Vagina (tissue), 2 donors: ENCODE data around the gene TLCD1. TPM values are rescaled to one million over a fixed set of nuclear protein-coding genes. Genes with fewer than 3 reads are reported as not detected.
"Not testable (repeated sequence)": the region's sequence is repeated elsewhere in the genome, so short reads cannot be mapped to it uniquely, and the experiment has no call there.

Source experiments
- DNase-seq, 2 donors: peaks; one replicate each; pipeline ENCODE4 v3.0.0-alpha.2; 2017; ENCODE audit errors: extremely low spot score in 2 of 2
- H3K27ac ChIP-seq: fragments of 200-600 bp; sonication (generic); one replicate; pipeline ENCODE4 v1.5.1; 2019
- H3K27me3 ChIP-seq: fragments of 200-600 bp; sonication (generic); one replicate; pipeline ENCODE4 v1.5.1; 2019
- H3K36me3 ChIP-seq, 2 donors: fragments of 200-600 bp; sonication (generic); one replicate each; pipeline ENCODE4 v1.5.1; 2017 to 2019
- H3K4me1 ChIP-seq: fragments of 200-600 bp; sonication (generic); one replicate; pipeline ENCODE4 v1.5.1; 2019
- H3K4me3 ChIP-seq, 2 donors: fragments of 200-600 bp; sonication (generic); 1 replicate in 1 of 2; 2 replicates in 1 of 2; pipeline ENCODE4 v1.5.1; 2016 to 2019
- H3K9me3 ChIP-seq: fragments of 200-600 bp; sonication (generic); one replicate; pipeline ENCODE4 v1.5.1; 2019
- CTCF ChIP-seq, 3 experiments: fragments of 450-650 bp in 2 of 3; fragments of 200-600 bp in 1 of 3; sonication (generic) in 1 of 3; IDR thresholded peaks; one replicate each; pipeline ENCODE4 v1.5.1; 2017 to 2019; ENCODE audit warnings: antibody characterized with exemption in 3 of 3, mild to moderate bottlenecking in 2 of 3, moderate library complexity in 2 of 3
- POLR2A ChIP-seq, 2 donors: fragments of 450-650 bp; IDR thresholded peaks; one replicate each; pipeline ENCODE4 v1.6.1; 2017; ENCODE audit warnings: antibody characterized with exemption in 2 of 2, mild to moderate bottlenecking in 2 of 2, moderate library complexity in 2 of 2
- POLR2AphosphoS5 ChIP-seq, 2 donors: sonication (generic); formaldehyde crosslinking; IDR thresholded peaks; one replicate each; pipeline ENCODE4 v1.9.0; 2017; ENCODE audit warnings: antibody characterized with exemption in 2 of 2, mild to moderate bottlenecking in 2 of 2, low read depth in 1 of 2; ENCODE audit not compliant: insufficient read depth in 1 of 2
- intact Hi-C: fragments of 100-400 bp; cut with DNase I; formaldehyde crosslinking; loops from one replicate; pipeline ENCODE4 v1.15.1; 2023
- total RNA-seq: library from RNA; depleted of rRNA; stranded (reverse); fragments of >200 nt; gene quantifications from one replicate; pipeline ENCODE4 v1.2.3, GENCODE V29; 2016

Gene TLCD1
- total RNA-seq, 1 donor from 2014 or later = 2.9 TPM

GRCh38 chr17:28722417-28723158, 3.4 kb downstream of the TLCD1 start:
- no peak overlapping the region for H3K27ac ChIP-seq
- no peaks in the 10 kb centered on the region for H3K27me3 ChIP-seq
- H3K9me3 ChIP-seq = no peaks in the 10 kb centered on the region
- no peak overlapping the region for H3K4me3 ChIP-seq
- peaks cover 65% of the 10 kb centered on the region for H3K4me1 ChIP-seq
- DNase-seq = no peak
- no peak for TF ChIP-seq POLR2A (IDR thresholded peaks at IDR 0.05)
- TF ChIP-seq CTCF (IDR thresholded peaks at IDR 0.05) = no peak
- no peak for TF ChIP-seq POLR2AphosphoS5 (IDR thresholded peaks at IDR 0.05; ENCODE audit: insufficient read depth in 1 of 2, low read depth in 1 of 2)
- intact Hi-C loops = no loop called here
- peaks cover 0 to 31% of the 10 kb centered on the region in 2 donors for H3K36me3 ChIP-seq

GRCh38 chr17:28720997-28721329, 5.1 kb downstream of the TLCD1 start:
- DNase-seq, H3K9me3 ChIP-seq, H3K27me3 ChIP-seq, intact Hi-C loops: not testable (repeated sequence)
- H3K36me3 ChIP-seq = peaks cover 0 to 31% of the 10 kb centered on the region in 2 donors
- peak overlapping the region; percentile 93 for H3K27ac ChIP-seq
- H3K4me1 ChIP-seq = peaks cover 80% of the 10 kb centered on the region
- peak overlapping the region; percentile 91 to 98 for H3K4me3 ChIP-seq

GRCh38 chr17:28720247-28720996, 5.6 kb downstream of the TLCD1 start:
- Histone ChIP-seq H3K4me1 (peaks cover 74% of the 10 kb centered on the region), H3K4me3 (peak overlapping the region; percentile 91 to 98), H3K27ac (peak overlapping the region; percentile 93), H3K27me3 (no peaks in the 10 kb centered on the region), H3K9me3 (no peaks in the 10 kb centered on the region), H3K36me3 (peaks cover 0 to 34% of the 10 kb centered on the region in 2 donors)
- intact Hi-C loops = no loop called here
- no peak for DNase-seq
- no peak for TF ChIP-seq POLR2AphosphoS5 (IDR thresholded peaks at IDR 0.05; ENCODE audit: insufficient read depth in 1 of 2, low read depth in 1 of 2)
- TF ChIP-seq POLR2A (IDR thresholded peaks at IDR 0.05) = no peak
- TF ChIP-seq CTCF (IDR thresholded peaks at IDR 0.05) = no peak

GRCh38 chr17:28719021-28719433, 7.0 kb downstream of the TLCD1 start:
- no peaks in the 10 kb centered on the region for H3K9me3 ChIP-seq
- H3K36me3 ChIP-seq = peaks cover 0 to 35% of the 10 kb centered on the region in 2 donors
- intact Hi-C loops = no loop called here
- no peak for TF ChIP-seq POLR2AphosphoS5 (IDR thresholded peaks at IDR 0.05; ENCODE audit: insufficient read depth in 1 of 2, low read depth in 1 of 2)
- TF ChIP-seq CTCF (IDR thresholded peaks at IDR 0.05) = no peak
- TF ChIP-seq POLR2A (IDR thresholded peaks at IDR 0.05) = no peak
- H3K4me1 ChIP-seq = peaks cover 70% of the 10 kb centered on the region
- H3K27ac ChIP-seq = peak overlapping the region; percentile 93
- no peaks in the 10 kb centered on the region for H3K27me3 ChIP-seq
- no peak for DNase-seq
- peak overlapping the region; percentile 91 to 98 for H3K4me3 ChIP-seq

- DNase-seq = no peak
- Histone ChIP-seq H3K27me3 (no peaks in the 10 kb centered on the region), H3K4me1 (peaks cover 66% of the 10 kb centered on the region), H3K9me3 (no peaks in the 10 kb centered on the region), H3K4me3 (peak overlapping the region; percentile 75 to 91), H3K36me3 (peaks cover 0 to 33% of the 10 kb centered on the region in 2 donors), H3K27ac (peak overlapping the region; percentile 93)
- no peak for TF ChIP-seq CTCF (IDR thresholded peaks at IDR 0.05)
- TF ChIP-seq POLR2A (IDR thresholded peaks at IDR 0.05) = no peak
- no peak for TF ChIP-seq POLR2AphosphoS5 (IDR thresholded peaks at IDR 0.05; ENCODE audit: insufficient read depth in 1 of 2, low read depth in 1 of 2)
- intact Hi-C loops = no loop called here
Measured at GRCh38 chr17:28718333-28719020, 7.6 kb downstream of the TLCD1 start.
